ENCODE results near the gene CEP192.

Gene CEP192

GRCh38 chr18:13099113-13099512 lies 108.0 kb downstream of the CEP192 start:
- DNase-seq (ENCODE audit: low read depth in 2 of 2), result no peak

GRCh38 chr18:13100942-13101658 lies 109.9 kb downstream of the CEP192 start:
- no peak for DNase-seq (ENCODE audit: low read depth in 2 of 2)

- no peak for DNase-seq (ENCODE audit: low read depth in 2 of 2)
Measured at GRCh38 chr18:13101659-13102197, 110.6 kb downstream of the CEP192 start.

- no peak for DNase-seq (ENCODE audit: low read depth in 2 of 2)
Measured at GRCh38 chr18:13103366-13103765, 112.2 kb downstream of the CEP192 start.

GRCh38 chr18:13105059-13105458 lies 113.9 kb downstream of the CEP192 start:
- DNase-seq (ENCODE audit: low read depth in 2 of 2), result no peak

GRCh38 chr18:13107074-13107473 lies 115.9 kb downstream of the CEP192 start:
- no peak for DNase-seq (ENCODE audit: low read depth in 2 of 2)

GRCh38 chr18:13108330-13108729 lies 117.2 kb downstream of the CEP192 start:
- DNase-seq (ENCODE audit: low read depth in 2 of 2), result no peak

- DNase-seq (ENCODE audit: low read depth in 2 of 2), result no peak
Measured at GRCh38 chr18:13110559-13110958, 119.4 kb downstream of the CEP192 start.

- no peak for DNase-seq (ENCODE audit: low read depth in 2 of 2)
Measured at GRCh38 chr18:13112982-13113381, 121.8 kb downstream of the CEP192 start.

- DNase-seq (ENCODE audit: low read depth in 2 of 2), result no peak
Measured at GRCh38 chr18:13120255-13120654, 129.1 kb downstream of the CEP192 start.

GRCh38 chr18:13120983-13121441 lies 129.8 kb downstream of the CEP192 start:
- no peak for DNase-seq (ENCODE audit: low read depth in 2 of 2)

GRCh38 chr18:13124411-13124810 lies 133.2 kb downstream of the CEP192 start:
- no peak for DNase-seq (ENCODE audit: low read depth in 2 of 2)

- DNase-seq (ENCODE audit: low read depth in 2 of 2), result no peak
Measured at GRCh38 chr18:13125191-13125590, 134.0 kb downstream of the CEP192 start.

GRCh38 chr18:13126966-13127598 lies 135.9 kb downstream of the CEP192 start:
- no peak for DNase-seq (ENCODE audit: low read depth in 2 of 2)

- DNase-seq (ENCODE audit: low read depth in 2 of 2), result no peak
Measured at GRCh38 chr18:13131283-13131682, 140.1 kb downstream of the CEP192 start.

- DNase-seq (ENCODE audit: low read depth in 2 of 2), result no peak
Measured at GRCh38 chr18:13134551-13135401, 143.6 kb downstream of the CEP192 start.

- peak; percentile 51 to 63 for DNase-seq (ENCODE audit: low read depth in 2 of 2)
Measured at GRCh38 chr18:13136056-13136903, 145.1 kb downstream of the CEP192 start.

- DNase-seq (ENCODE audit: low read depth in 2 of 2), result peak in 1 of 2 donors; percentile 16
Measured at GRCh38 chr18:13136904-13137669, 145.9 kb downstream of the CEP192 start.

GRCh38 chr18:13137670-13138419 lies 146.7 kb downstream of the CEP192 start:
- DNase-seq (ENCODE audit: low read depth in 2 of 2), result peak in 1 of 2 donors; percentile 48

Measured in stimulated activated CD4-positive, alpha-beta T cell treated with anti-CD3 and anti-CD28 coated beads, Interleukin-4, amount 100 ng/mL, for 48 hours (primary cell).